ENCODE data around the gene SELENOW. TPM values are rescaled to one million over a fixed set of nuclear protein-coding genes. Genes with fewer than 3 reads are reported as not detected.
"Not testable (repeated sequence)": the region's sequence is repeated elsewhere in the genome, so short reads cannot be mapped to it uniquely, and the experiment has no call there.

The SELENOW gene
- total RNA-seq, 2 donors from 2014 or later = 126 to 127 TPM

DNA sequence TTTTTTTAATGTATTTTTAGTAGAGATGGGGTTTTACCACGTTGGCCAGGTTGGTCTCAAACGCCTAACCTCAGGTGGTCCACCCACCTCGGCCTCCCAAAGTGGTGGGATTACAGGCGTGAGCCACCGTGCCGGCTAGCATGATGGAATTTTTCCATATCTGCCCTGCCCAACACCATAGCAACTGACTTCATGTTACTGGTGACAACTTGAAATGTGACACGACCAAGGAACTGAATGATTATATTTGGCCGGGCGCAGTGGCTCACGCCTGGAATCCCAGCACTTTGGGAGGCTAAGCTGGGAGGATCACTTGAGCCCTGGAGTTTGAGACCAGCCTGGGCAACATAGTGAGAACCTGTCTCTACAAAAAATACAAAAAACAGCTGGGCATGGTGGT is 8.8 kb downstream of the SELENOW start:
- not testable (repeated sequence) for H3K9me3 Mint-ChIP-seq; H3K27me3 Mint-ChIP-seq; H3K4me3 Mint-ChIP-seq; H3K27ac Mint-ChIP-seq; ATAC-seq (replicated peaks)
- Mint-ChIP-seq H3K4me1 (peaks cover 13% of the 10 kb centered on the region), H3K36me3 (ENCODE audit: low read depth) (peaks cover 49% of the 10 kb centered on the region)

GRCh38 chr19:47789811-47790210 is 11.3 kb downstream of the SELENOW start:
- not testable (repeated sequence) for H3K9me3 Mint-ChIP-seq; H3K4me3 Mint-ChIP-seq; ATAC-seq (replicated peaks); H3K27ac Mint-ChIP-seq; H3K4me1 Mint-ChIP-seq; H3K27me3 Mint-ChIP-seq
- peaks cover 24% of the 10 kb centered on the region for H3K36me3 Mint-ChIP-seq (ENCODE audit: low read depth)

- Mint-ChIP-seq H3K36me3 (ENCODE audit: low read depth) (peaks cover 18% of the 10 kb centered on the region), H3K4me1 (peaks cover 9% of the 10 kb centered on the region), H3K27ac (no peak overlapping the region), H3K4me3 (no peak overlapping the region), H3K9me3 (no peaks in the 10 kb centered on the region), H3K27me3 (no peaks in the 10 kb centered on the region)
- peak; percentile 87 for ATAC-seq (replicated peaks)
Measured at GRCh38 chr19:47790398-47790814, 11.9 kb downstream of the SELENOW start.

DNA sequence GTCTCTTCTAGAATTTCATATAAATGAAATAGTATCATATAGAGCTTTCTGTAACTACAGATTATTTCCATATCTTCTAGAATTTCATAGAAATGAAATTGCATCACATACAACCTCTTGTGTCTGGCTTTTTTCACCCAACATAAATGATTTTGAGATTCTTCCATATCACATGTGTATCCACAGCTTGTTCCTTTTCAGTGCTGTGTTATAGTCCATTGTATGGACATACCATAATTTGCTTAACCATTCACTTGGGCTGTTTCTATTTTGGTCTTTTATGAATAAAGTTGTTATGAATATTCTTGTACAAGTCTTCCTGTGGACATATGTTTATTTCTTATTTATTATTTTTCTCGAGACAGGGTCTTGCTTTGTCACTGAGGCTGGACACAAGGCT is 14.1 kb downstream of the SELENOW start:
- H3K27me3 Mint-ChIP-seq = no peaks in the 10 kb centered on the region
- ATAC-seq (replicated peaks) = no peak
- no peak overlapping the region for H3K27ac Mint-ChIP-seq
- no peaks in the 10 kb centered on the region for H3K9me3 Mint-ChIP-seq
- H3K36me3 Mint-ChIP-seq (ENCODE audit: low read depth) = peaks cover 4% of the 10 kb centered on the region
- H3K4me3 Mint-ChIP-seq = no peak overlapping the region
- H3K4me1 Mint-ChIP-seq = peaks cover 9% of the 10 kb centered on the region

DNA sequence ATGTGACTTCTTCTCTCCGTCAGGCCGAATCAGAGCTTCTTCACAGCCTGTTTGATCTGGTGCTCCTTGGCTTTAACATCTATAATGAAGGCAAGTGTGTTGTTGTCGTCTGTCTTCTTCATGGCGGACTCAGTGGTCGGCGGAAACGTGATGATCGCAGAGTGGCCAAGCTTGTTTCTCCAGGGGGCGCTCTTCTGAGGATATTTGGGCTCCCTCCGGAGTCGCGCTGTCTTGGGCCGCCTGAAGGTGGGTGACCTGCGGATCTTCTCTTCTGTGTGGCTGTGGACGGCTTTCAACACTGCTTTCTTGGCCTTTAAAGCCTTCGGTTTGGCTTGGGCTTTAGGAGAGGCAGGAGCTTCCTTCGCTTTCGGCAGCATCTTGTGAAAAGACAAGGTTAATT is 16.0 kb downstream of the SELENOW start:
- Mint-ChIP-seq H3K27ac (no peak overlapping the region), H3K27me3 (peaks cover 5% of the 10 kb centered on the region), H3K9me3 (no peaks in the 10 kb centered on the region), H3K4me3 (no peak overlapping the region), H3K36me3 (ENCODE audit: low read depth) (no peaks in the 10 kb centered on the region), H3K4me1 (peaks cover 6% of the 10 kb centered on the region)
- no peak for ATAC-seq (replicated peaks)

DNA sequence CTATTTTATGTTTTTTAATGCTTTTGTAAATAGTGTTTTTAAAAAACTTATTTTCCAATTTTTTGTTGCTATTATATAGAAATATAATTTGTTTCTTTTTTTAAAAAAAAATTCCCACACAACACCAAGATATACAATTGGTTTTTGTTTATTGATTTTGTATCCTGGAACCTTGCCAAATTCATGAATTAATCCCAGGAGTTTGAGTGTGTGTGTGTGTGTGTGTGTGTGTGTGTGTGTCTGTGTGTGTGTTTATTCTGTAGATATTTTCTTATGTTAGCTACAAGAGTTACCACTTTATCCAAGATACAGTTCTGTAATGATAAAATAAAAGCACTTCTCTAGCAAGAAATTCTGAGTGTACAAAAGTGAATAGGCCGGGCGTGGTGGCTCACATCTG is 18.3 kb downstream of the SELENOW start:
- no peak overlapping the region for H3K27ac Mint-ChIP-seq
- no peaks in the 10 kb centered on the region for H3K9me3 Mint-ChIP-seq
- H3K4me1 Mint-ChIP-seq = no peaks in the 10 kb centered on the region
- H3K36me3 Mint-ChIP-seq (ENCODE audit: low read depth) = no peaks in the 10 kb centered on the region
- ATAC-seq (replicated peaks) = no peak
- peaks cover 5% of the 10 kb centered on the region for H3K27me3 Mint-ChIP-seq
- no peak overlapping the region for H3K4me3 Mint-ChIP-seq

DNA sequence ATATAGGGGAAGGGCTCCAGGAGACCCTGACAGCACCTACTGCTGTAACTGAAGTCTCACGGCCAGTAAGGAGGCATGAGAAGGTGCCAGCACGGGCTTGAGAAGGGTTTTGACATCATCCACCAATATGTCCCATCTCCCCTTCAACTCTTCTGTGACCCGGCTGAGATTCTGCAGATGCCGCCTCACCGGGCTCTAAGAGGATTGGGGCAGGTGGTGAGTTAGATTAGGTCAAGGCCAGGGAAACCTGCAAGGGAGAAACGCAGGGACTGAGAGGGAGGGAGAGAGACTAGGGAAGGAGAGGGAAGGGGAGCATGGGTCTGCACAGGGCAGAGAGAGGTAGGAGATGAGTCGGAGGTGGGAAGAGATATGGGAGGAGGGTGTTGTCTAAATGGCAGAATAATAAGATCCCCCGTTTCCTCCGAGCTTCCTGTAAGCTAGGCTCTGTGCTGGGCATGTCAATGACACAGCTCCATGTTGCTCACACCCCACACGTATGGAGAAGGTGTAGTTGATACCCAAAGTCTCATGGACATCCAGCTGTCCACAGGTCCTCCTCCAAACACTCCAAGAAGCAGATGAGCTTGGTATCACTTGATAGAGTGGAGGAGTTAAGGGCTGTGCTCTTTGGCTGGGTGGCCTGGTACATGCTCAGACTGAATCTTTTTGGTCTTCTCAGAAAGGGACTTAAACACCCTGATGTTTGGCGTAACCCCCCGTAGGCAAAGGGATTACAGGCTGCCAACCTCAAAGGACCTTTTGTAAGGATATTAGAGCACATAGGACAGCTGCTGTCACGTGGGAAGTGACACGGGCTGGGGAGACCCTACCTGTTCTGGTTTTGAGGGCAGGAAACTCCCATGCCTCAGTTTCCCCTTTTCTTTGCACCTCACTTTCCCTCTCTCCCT is 19.7 kb downstream of the SELENOW start:
- no peak for ATAC-seq (replicated peaks)
- Mint-ChIP-seq H3K27me3 (peaks cover 5% of the 10 kb centered on the region), H3K27ac (no peak overlapping the region), H3K36me3 (ENCODE audit: low read depth) (no peaks in the 10 kb centered on the region), H3K4me3 (no peak overlapping the region), H3K4me1 (no peaks in the 10 kb centered on the region), H3K9me3 (no peaks in the 10 kb centered on the region)

DNA sequence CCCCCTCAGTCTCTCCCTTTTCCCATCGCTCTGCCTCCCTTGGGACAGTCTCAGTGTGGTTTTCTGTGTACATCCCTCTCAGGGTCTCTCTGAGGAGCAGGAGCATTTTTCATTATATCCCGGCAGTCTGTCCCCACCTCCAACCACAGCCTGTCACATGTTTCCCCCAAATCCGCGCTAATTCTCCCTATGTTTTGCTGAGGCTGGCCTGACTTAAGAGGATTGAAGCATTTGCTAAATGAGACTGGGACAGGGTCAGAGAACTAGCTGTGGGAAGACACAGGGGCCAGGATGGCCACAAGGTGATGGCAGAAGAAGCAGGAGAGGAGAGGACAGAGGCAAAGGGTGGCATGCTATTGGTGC is 20.4 kb downstream of the SELENOW start:
- no peaks in the 10 kb centered on the region for H3K9me3 Mint-ChIP-seq
- no peak overlapping the region for H3K27ac Mint-ChIP-seq
- no peak for ATAC-seq (replicated peaks)
- peaks cover 5% of the 10 kb centered on the region for H3K27me3 Mint-ChIP-seq
- no peaks in the 10 kb centered on the region for H3K4me1 Mint-ChIP-seq
- no peaks in the 10 kb centered on the region for H3K36me3 Mint-ChIP-seq (ENCODE audit: low read depth)
- no peak overlapping the region for H3K4me3 Mint-ChIP-seq

- Mint-ChIP-seq H3K4me3 (no peak overlapping the region), H3K27me3 (peaks cover 5% of the 10 kb centered on the region), H3K9me3 (no peaks in the 10 kb centered on the region), H3K36me3 (ENCODE audit: low read depth) (no peaks in the 10 kb centered on the region), H3K4me1 (no peaks in the 10 kb centered on the region), H3K27ac (no peak overlapping the region)
- ATAC-seq (replicated peaks) = no peak
Measured at GRCh38 chr19:47801270-47801669, 22.8 kb downstream of the SELENOW start.

DNA sequence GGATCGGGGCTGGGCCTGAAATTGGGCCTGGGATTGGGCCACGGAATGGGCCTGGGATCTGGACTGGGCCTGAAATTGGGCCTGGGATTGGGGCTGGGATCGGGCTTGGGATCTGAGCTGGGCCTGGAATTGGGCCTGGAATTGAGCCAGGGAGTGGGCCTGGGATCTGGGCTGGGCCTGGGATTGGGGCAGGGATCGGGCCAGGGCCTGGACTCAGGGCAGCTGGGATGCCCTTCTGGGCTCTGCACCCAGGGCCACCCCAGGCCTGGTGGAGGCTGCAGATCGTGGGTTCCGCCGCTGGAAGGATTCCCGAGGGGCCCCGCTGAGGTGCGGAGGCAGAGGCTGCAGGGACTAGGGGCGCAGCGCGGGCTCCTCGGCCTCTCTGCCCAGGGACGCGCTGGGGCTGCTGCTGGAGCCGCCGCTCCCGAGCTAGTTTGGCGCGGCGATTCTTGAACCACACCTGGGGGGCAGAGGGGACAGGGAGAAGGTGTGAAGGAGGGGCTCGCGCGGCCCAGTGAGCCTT is 24.1 kb downstream of the SELENOW start:
- Mint-ChIP-seq H3K9me3 (no peaks in the 10 kb centered on the region), H3K4me1 (no peaks in the 10 kb centered on the region), H3K27me3 (peaks cover 8% of the 10 kb centered on the region), H3K27ac (no peak overlapping the region), H3K36me3 (ENCODE audit: low read depth) (no peaks in the 10 kb centered on the region), H3K4me3 (no peak overlapping the region)
- ATAC-seq (replicated peaks) = no peak

DNA sequence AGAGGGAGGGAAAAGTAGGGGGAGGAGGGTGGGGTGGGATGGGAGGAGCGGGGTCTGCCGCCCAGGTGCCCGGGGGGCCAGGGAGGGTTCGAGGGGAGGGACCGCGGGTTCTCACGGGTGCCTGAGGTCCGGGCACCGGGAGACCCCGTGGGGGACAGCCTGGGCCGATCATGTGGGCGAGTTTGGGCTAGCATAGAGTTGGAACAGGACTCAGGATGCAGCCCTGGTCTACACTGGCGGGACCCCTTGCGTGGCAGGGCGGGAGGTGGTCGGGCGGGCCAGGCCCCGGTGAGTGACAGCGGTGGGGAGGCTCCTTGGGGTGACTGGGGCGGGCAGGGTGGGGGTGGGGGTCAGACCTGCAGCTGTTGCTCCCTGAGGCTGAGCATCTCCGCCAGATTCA is 24.6 kb downstream of the SELENOW start:
- not testable (repeated sequence) for H3K36me3 Mint-ChIP-seq (ENCODE audit: low read depth); H3K9me3 Mint-ChIP-seq; H3K4me1 Mint-ChIP-seq; ATAC-seq (replicated peaks); H3K27ac Mint-ChIP-seq; H3K4me3 Mint-ChIP-seq; H3K27me3 Mint-ChIP-seq

GRCh38 chr19:47803671-47804070 is 25.2 kb downstream of the SELENOW start:
- H3K4me1 Mint-ChIP-seq; H3K27me3 Mint-ChIP-seq; H3K36me3 Mint-ChIP-seq (ENCODE audit: low read depth); H3K27ac Mint-ChIP-seq; ATAC-seq (replicated peaks); H3K9me3 Mint-ChIP-seq; H3K4me3 Mint-ChIP-seq: not testable (repeated sequence)

- not testable (repeated sequence) for H3K36me3 Mint-ChIP-seq (ENCODE audit: low read depth); ATAC-seq (replicated peaks); H3K4me1 Mint-ChIP-seq; H3K27ac Mint-ChIP-seq; H3K9me3 Mint-ChIP-seq; H3K27me3 Mint-ChIP-seq; H3K4me3 Mint-ChIP-seq
Measured at GRCh38 chr19:47804451-47804850, 25.9 kb downstream of the SELENOW start, which contains the start of gene TPRX1. Gene TPRX1, minus strand, starts transcription at chr19:47804551. Its CDS starts 12 bp downstream, at chr19:47804539.

GRCh38 chr19:47805313-47805712 is 26.8 kb downstream of the SELENOW start:
- H3K9me3 Mint-ChIP-seq = no peaks in the 10 kb centered on the region
- no peaks in the 10 kb centered on the region for H3K36me3 Mint-ChIP-seq (ENCODE audit: low read depth)
- ATAC-seq (replicated peaks) = no peak
- no peaks in the 10 kb centered on the region for H3K4me1 Mint-ChIP-seq
- no peak overlapping the region for H3K27ac Mint-ChIP-seq
- H3K4me3 Mint-ChIP-seq = no peak overlapping the region
- H3K27me3 Mint-ChIP-seq = peaks cover 3% of the 10 kb centered on the region

- ATAC-seq (replicated peaks) = no peak
- no peaks in the 10 kb centered on the region for H3K4me1 Mint-ChIP-seq
- H3K9me3 Mint-ChIP-seq = no peaks in the 10 kb centered on the region
- H3K27ac Mint-ChIP-seq = no peak overlapping the region
- no peak overlapping the region for H3K4me3 Mint-ChIP-seq
- peaks cover 6% of the 10 kb centered on the region for H3K27me3 Mint-ChIP-seq
- H3K36me3 Mint-ChIP-seq (ENCODE audit: low read depth) = no peaks in the 10 kb centered on the region
Measured at GRCh38 chr19:47806435-47806834, 27.9 kb downstream of the SELENOW start.

Measured in activated T-helper 17 cell treated with anti-CD3 and anti-CD28 coated beads, Interleukin-2, amount 50 U/mL, for 72 hours (primary cell).